Stomach (tissue), 9 donors: ENCODE measurements around the gene ASTN2. TPM values are rescaled to one million over a fixed set of nuclear protein-coding genes. Genes with fewer than 3 reads are reported as not detected.

Source experiments
- DNase-seq, 2 donors: peaks; one replicate each; pipeline versions ENCODE4 v3.0.0 to v3.0.0-alpha.2; 2013 to 2019
- H3K27ac ChIP-seq, 5 donors: fragments of 200-600 bp in 4 of 5; sonication (generic) in 4 of 5; one replicate each; pipeline ENCODE4 v1.5.1; 2013 to 2019; ENCODE audit warnings: mild to moderate bottlenecking in 1 of 5, moderate library complexity in 1 of 5
- H3K27me3 ChIP-seq, 3 donors: fragments of 200-600 bp; sonication (generic); one replicate each; pipeline ENCODE4 v1.5.1; 2017 to 2019; ENCODE audit warnings: mixed run types in 1 of 3
- H3K36me3 ChIP-seq, 4 donors: fragments of 200-600 bp; sonication (generic); 1 replicate in 3 of 4; 2 replicates in 1 of 4; pipeline ENCODE4 v1.5.1; 2016 to 2019
- H3K4me1 ChIP-seq, 4 donors: fragments of 200-600 bp; sonication (generic); one replicate each; pipeline ENCODE4 v1.5.1; 2016 to 2019
- H3K4me3 ChIP-seq, 4 donors: fragments of 200-600 bp; sonication (generic) in 3 of 4; one replicate each; pipeline ENCODE4 v1.5.1; 2016 to 2019; ENCODE audit warnings: mild to moderate bottlenecking in 1 of 4
- H3K9me3 ChIP-seq, 4 donors: fragments of 200-600 bp; sonication (generic); one replicate each; pipeline ENCODE4 v1.5.1; 2016 to 2019
- EP300 ChIP-seq: sonication (generic); formaldehyde crosslinking; IDR thresholded peaks from one replicate; pipeline ENCODE4 v1.6.1; 2017; ENCODE audit warnings: antibody characterized with exemption
- POLR2A ChIP-seq, 4 donors: fragments of 450-650 bp; IDR thresholded peaks; one replicate each; pipeline ENCODE4 v1.6.1; 2016; ENCODE audit warnings: antibody characterized with exemption in 4 of 4, control low read depth in 2 of 4, mild to moderate bottlenecking in 1 of 4, moderate library complexity in 1 of 4
- POLR2AphosphoS5 ChIP-seq, 3 donors: sonication (generic); formaldehyde crosslinking; IDR thresholded peaks; one replicate each; pipeline ENCODE4 v1.6.1; 2016; ENCODE audit warnings: antibody characterized with exemption in 3 of 3
- WGBS, 5 donors: extraction: QIAGEN DNeasy Blood & Tissue Kit in 3 of 5; methylation state at CpG; one replicate each; pipeline versions ENCODE4 v1.1.5 to v1.1.7; 2013 to 2018; 5-methylcytosine and 5-hydroxymethylcytosine counted together
- intact Hi-C: fragments of 100-400 bp; cut with DNase I; formaldehyde crosslinking; loops from one replicate; pipeline ENCODE4 v1.15.1; 2023; ENCODE audit warnings: low total_unique reads
- polyA plus RNA-seq, 3 donors: library from polyadenylated mRNA; stranded (reverse); fragments of 200-250 nt; gene quantifications; one replicate each; pipeline ENCODE4 v1.2.3, GENCODE V29; 2013
- total RNA-seq, 5 donors: library from RNA; depleted of rRNA; stranded (reverse); fragments of >200 nt; gene quantifications; one replicate each; pipeline versions ENCODE4 v1.1.0 to v1.2.3, GENCODE V29; 2014 to 2016
- TF ChIP-seq, protein P1 (sequence below), 7 experiments: fragments of 450-650 bp in 4 of 7; fragments of 200-600 bp in 3 of 7; sonication (generic) in 3 of 7; IDR thresholded peaks; one replicate each; pipeline ENCODE4 v1.5.1; 2016 to 2019; ENCODE audit warnings: antibody characterized with exemption in 7 of 7, control low read depth in 2 of 7, mild to moderate bottlenecking in 1 of 7
- donor health status: healthy with polysubstance abuse.
- donor health status: Bipolar disorder and iron deficiency.
- donor health status: healthy.

The ASTN2 gene
- total and polyA plus RNA-seq, 8 donors: 2.1 to 22.3 (median 4.2) TPM; not detected in 1

GRCh38 chr9:116883676-116884075 is 531.2 kb downstream of the ASTN2 start:
- WGBS, 5 donors: 74 to 92% (median 82%) methylated on average over 1 of the region's 1 CpG
- Histone ChIP-seq H3K9me3 (peaks cover 0 to 4% (median 2%) of the 10 kb centered on the region in 4 donors), H3K27ac (no peak overlapping the region), H3K4me3 (no peak overlapping the region), H3K27me3 (no peaks in the 10 kb centered on the region), H3K4me1 (no peaks in the 10 kb centered on the region), H3K36me3 (no peaks in the 10 kb centered on the region)
- intact Hi-C loops: no loop called here
- no peak for TF ChIP-seq POLR2AphosphoS5 (IDR thresholded peaks at IDR 0.05)
- TF ChIP-seq, protein P1, sequence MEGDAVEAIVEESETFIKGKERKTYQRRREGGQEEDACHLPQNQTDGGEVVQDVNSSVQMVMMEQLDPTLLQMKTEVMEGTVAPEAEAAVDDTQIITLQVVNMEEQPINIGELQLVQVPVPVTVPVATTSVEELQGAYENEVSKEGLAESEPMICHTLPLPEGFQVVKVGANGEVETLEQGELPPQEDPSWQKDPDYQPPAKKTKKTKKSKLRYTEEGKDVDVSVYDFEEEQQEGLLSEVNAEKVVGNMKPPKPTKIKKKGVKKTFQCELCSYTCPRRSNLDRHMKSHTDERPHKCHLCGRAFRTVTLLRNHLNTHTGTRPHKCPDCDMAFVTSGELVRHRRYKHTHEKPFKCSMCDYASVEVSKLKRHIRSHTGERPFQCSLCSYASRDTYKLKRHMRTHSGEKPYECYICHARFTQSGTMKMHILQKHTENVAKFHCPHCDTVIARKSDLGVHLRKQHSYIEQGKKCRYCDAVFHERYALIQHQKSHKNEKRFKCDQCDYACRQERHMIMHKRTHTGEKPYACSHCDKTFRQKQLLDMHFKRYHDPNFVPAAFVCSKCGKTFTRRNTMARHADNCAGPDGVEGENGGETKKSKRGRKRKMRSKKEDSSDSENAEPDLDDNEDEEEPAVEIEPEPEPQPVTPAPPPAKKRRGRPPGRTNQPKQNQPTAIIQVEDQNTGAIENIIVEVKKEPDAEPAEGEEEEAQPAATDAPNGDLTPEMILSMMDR (IDR thresholded peaks at IDR 0.05): no peak
- TF ChIP-seq POLR2A (IDR thresholded peaks at IDR 0.05): no peak
- no peak for TF ChIP-seq EP300
- DNase-seq: no peak

- DNase-seq: no peak
- Histone ChIP-seq H3K27ac (no peak overlapping the region), H3K4me3 (no peak overlapping the region), H3K9me3 (peaks cover 0 to 38% (median 27%) of the 10 kb centered on the region in 4 donors), H3K27me3 (no peaks in the 10 kb centered on the region), H3K36me3 (no peaks in the 10 kb centered on the region), H3K4me1 (no peaks in the 10 kb centered on the region)
- intact Hi-C loops: no loop called here
- 82 to 95% (median 94%) methylated on average over 3 of the region's 3 CpGs for WGBS, 5 donors
- TF ChIP-seq EP300 (no peak), POLR2AphosphoS5 (IDR thresholded peaks at IDR 0.05) (no peak), POLR2A (IDR thresholded peaks at IDR 0.05) (no peak)
- TF ChIP-seq, protein P1 (IDR thresholded peaks at IDR 0.05): no peak
These were observed 537.8 kb downstream of the ASTN2 start for GRCh38 chr9:116877072-116877471.

DNA sequence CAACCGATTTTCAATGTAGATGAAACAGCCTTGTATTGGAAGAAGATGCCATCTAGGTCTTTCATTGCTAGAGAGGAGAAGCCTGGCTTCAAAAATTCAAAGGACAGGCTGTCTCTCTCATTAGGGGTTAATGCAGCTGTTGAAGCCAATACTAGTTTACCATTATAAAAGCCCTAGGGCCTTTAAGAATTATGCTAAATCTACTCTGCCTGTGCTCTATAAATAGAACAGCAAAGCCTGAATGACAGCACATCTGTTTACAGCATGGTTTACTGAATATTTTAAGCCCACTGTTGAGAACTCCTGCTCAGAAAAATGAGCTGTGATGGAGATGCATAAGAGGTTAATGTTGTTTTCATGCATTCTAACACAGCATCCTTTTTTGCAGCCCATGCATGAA is 539.3 kb downstream of the ASTN2 start:
- no peaks in the 10 kb centered on the region for H3K4me1 ChIP-seq
- no peak for TF ChIP-seq POLR2AphosphoS5 (IDR thresholded peaks at IDR 0.05)
- TF ChIP-seq POLR2A (IDR thresholded peaks at IDR 0.05): no peak
- TF ChIP-seq, protein P1 (IDR thresholded peaks at IDR 0.05): no peak
- TF ChIP-seq EP300: no peak
- no peak overlapping the region for H3K4me3 ChIP-seq
- no peaks in the 10 kb centered on the region for H3K36me3 ChIP-seq
- H3K27me3 ChIP-seq: no peaks in the 10 kb centered on the region
- H3K27ac ChIP-seq: no peak overlapping the region
- 52 to 77% (median 75%) methylated on average over 1 of the region's 1 CpG; no CpG with 5 or more reads in 1 of the 5 donors for WGBS, 5 donors
- DNase-seq: no peak
- peaks cover 0 to 38% (median 27%) of the 10 kb centered on the region in 4 donors for H3K9me3 ChIP-seq
- intact Hi-C loops: no loop called here

GRCh38 chr9:116873937-116874914 is 540.6 kb downstream of the ASTN2 start:
- H3K27ac ChIP-seq: no peak overlapping the region
- H3K4me3 ChIP-seq: no peak overlapping the region
- no peaks in the 10 kb centered on the region for H3K4me1 ChIP-seq
- no peak for DNase-seq
- H3K9me3 ChIP-seq: peaks cover 0 to 38% (median 27%) of the 10 kb centered on the region in 4 donors
- H3K36me3 ChIP-seq: no peaks in the 10 kb centered on the region
- intact Hi-C loops: no loop called here
- no peak for TF ChIP-seq POLR2A (IDR thresholded peaks at IDR 0.05)
- no peak for TF ChIP-seq EP300
- TF ChIP-seq, protein P1 (IDR thresholded peaks at IDR 0.05): no peak
- TF ChIP-seq POLR2AphosphoS5 (IDR thresholded peaks at IDR 0.05): no peak
- no peaks in the 10 kb centered on the region for H3K27me3 ChIP-seq
- WGBS, 5 donors: 57 to 66% (median 63%) methylated on average over 6 of the region's 6 CpGs
